HK-2 (cell line): ENCODE measurements around the gene QKI.

Experiments
- DNase-seq: peaks from one replicate; pipeline ENCODE4 v3.0.0-alpha.2; 2018; ENCODE audit not compliant: unreplicated experiment

The QKI gene

DNA sequence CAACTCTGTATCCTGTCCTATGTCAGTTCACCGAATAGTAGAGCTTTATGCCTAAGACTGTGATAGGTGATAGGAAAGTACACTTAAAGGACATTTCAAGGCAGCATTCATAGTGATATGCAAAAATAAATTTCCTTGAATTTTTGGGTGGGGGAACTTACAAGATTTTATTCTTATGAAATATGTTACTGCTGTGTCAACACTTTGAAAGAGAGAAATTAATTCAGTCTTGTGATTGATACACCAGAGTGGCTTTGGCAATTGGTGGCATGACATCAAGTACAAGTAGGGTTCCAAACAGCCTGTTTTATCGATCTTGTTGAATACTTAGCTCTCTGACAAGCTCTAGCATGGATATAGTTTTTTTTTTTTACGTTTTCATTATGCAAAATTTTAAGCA is 72.3 kb downstream of the QKI start:
- DNase-seq = no peak

DNA sequence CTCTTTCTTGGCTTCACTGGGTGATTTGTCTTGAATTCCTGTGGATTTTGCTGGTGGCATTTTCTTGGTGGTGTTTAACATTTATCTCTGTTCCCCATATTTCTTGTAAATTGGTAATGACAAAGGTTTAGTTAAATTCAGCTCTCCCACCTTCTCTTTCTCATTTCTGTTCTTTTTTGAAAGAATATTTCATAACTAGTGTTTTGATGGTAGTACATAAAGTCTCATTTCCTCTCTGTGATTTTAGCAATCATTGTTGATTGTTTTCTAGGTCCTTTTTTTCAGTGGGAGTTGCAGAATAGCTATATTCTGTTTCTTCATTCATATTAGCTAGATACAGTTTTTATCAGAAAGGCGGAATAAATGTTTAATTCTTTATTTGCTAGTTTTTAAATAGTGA is 73.1 kb downstream of the QKI start:
- DNase-seq = no peak

DNA sequence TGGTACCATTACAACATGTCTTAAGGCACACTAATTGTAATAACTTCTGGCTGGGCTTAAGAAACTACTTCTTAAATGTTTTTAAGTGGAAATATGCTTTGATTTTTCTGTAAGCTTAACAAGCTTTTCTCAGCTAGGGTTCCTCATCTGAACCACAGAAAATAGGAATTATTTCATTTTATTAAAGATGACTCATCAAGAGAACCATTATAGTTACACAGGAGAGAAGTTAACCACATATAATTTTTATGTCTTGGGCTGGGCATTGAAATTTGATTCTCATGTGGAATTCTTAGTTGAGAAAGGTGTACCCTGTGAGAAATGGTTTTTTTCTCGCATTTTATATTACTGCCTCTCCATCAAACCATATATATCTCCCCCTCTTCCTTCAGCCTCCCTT is 75.1 kb downstream of the QKI start:
- DNase-seq = no peak

DNA sequence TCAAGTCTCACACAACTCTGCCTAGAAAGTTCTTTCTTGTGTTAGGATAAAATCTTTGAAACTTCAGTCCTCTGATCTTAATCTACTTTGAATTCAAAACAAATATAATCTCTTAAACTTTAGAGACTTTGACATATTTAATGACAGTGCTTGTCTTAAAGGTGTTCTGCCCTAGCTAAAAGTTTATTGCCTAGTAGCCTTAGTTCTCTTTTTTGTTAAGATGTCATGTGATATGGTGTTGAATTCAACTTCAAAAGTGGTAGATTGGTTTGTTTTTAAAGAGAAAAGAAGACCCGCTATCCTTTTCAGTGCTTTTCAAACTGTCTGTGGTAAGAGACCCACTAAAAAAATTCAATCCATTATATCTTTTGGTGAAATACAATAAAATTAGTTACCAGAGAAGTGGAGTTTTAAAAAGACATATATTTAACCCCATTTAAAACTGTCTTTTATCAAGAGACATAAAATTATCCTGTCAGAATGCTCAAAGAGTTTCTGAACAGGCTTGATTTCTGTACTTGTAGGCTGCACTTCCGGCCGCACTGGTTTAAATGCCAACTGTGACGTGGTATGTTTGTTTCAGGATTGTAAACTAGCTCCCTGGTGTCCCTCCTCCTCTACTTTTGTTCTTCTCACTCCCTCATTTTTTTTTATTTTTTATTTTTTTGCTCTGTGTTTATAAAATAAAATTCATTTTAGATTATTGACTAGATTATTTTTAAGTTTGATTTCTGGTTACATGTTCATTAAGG is 76.5 kb downstream of the QKI start:
- no peak for DNase-seq

DNA sequence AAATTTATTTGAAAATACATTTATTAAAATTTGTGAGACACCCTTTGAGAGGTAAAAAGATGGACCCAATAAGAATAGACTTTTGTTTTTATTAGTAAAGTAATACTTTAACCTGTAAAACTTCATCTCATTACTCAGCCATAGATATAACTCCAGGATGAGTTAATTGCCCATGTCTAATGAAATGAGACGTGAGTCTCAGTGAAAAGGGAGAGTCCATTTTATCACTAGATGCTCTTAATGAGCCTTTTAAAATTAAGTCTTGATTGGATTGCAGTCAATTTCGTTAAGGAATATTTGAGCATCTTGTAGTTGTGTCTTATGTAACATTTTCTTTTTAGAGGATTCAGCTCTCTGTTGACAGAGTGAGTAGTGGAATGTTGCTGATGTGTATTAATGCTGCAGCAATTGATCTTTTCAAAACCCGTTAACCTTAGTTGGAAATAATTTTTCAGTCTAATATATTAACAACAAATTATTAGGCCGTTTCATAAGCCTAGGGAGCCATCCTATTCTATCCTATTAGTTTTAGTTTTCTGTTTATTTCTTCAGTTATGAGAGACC is 77.3 kb downstream of the QKI start:
- DNase-seq = no peak

DNA sequence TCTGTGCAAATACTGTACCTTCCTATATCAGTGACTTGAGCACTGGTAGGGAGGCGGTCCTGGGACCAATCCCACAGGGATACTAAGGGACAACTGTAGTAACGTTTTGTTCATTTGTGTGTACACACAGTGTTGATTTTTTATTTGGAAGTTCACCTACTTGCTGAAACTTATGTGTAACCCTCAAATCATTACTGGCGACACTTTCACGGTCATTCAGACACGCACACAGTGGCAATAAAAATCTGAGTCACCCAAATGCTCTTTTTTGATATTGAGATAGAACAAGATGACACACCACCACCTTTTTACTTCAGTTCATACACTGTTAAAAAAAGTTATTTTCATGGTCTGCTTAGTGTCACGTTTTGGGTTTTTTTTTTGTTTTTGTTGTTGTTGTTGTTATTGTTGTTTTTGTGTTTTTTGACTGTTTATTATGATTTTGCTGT is 79.8 kb downstream of the QKI start:
- no peak for DNase-seq

DNA sequence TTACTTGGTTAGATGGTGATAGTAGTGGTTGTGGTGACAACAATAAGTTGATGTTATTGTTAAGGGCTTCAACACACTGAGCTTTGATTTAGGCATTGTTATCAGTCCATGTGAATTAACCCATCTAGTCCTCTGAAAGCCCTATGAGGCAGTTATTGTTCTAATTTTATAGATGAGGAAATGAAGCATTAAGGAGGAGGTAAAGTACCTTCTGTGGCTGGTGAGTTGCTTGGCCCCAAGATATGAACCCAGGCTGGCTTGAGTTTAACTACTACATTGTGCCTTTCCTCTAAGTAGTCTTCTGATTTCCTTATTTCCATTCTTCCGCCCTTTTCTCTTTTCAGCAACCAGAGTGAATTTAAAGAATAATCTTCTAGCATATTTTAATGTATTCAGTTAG is 81.7 kb downstream of the QKI start:
- no peak for DNase-seq

DNA sequence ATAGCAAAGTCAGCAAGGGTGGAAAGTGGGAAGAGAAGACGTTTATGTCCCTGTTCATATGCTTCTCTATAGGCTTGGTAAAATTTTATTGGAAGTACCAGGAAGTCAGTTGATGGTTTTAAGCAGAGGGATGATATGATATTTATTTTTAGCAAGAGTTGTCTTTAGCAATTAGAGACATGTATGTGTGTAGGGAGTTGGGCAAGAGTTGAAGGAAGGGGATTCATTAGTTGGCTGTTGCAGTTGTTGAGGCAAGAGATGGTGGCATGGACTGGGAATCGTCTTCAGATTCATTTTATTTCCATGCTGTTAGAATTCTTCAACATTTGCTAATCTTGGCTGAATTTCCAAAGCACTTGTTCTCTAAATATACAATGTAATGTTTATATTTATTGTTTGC is 85.6 kb downstream of the QKI start:
- no peak for DNase-seq

DNA sequence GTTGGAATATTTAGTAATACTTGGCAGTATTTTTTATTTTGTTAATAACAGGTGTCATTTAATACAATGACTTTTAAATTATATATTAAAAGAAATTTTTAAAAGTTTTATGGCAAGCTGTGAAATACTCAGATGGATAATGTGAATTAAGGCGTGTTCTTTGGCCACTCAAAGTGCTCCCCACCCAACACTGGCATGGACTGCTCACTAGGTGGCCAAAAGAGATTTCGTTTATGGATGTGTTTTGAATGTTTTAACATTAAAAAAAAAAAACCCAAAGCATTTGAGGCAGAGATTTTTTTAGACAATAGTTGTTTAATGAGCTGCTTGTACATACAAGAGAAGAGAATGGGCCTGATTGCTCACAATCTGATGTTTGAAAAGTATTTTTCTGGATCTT is 86.5 kb downstream of the QKI start:
- no peak for DNase-seq

DNA sequence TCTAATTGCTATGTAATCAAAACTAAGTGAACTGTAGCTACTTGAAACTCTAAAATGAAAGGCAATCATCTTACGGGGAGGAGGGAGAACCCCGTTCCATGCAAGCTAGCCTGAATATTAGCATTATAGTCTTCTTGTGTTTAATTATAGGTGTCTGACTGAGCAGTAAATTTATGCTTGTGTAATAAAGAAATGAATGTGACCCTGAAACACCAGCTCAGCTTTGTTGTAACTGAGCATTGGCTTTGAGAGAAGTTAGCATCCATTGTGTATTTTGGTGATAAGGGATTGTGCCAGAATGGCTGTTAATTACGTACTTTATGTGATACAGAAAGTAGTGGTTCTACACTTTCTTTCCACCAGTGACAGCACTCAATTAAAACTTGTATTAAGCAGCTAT is 86.9 kb downstream of the QKI start:
- DNase-seq = no peak

DNA sequence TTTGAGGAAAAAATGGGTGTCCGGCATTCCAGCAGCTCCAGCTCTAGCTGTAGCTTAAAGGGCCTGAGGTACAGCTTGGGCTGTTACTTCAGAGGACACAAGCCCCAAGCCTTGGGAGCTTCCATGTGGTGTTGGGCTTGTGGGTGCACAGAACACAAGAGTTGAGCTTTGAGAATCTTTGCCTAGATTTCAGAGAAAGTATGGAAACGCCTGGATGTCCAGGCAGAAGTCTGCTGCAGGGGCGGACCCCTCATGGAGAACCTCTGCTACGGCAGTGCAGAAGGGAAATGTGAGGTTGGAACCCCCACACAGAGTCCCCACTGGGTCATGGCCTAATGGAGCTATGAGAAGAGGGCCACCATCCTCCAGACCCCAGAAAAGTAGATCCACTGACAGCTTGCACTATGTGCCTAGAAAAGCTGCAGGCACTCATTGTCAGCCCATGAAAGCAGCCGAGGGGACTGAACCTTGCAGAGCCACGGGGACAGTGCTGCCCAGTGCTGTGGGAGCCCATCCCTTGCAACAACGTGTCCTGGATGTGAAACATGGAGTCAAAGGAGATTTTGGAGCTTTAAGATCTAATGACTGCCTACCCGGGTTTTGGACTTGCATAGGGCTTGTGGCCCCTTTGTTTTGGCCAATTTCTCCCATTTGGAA is 90.6 kb downstream of the QKI start:
- no peak for DNase-seq

DNA sequence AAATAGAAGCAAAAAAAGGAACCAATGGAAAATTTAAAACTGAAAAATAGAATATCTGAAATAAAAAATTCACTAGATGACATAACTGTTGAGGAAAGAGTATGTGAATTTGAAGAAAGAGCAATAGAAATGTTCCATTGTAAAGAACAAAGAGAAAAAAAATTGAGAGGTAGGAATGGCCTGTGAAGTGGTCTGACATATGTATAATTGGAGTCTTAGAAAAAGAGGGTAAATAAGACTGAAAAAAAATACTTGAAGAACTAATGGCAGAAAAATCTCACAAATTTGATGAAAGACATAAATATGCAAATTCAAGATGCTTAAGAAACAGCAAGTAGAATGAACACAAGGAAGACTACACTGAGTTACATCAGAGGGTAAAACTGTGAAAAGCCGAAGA is 93.4 kb downstream of the QKI start:
- DNase-seq = no peak

DNA sequence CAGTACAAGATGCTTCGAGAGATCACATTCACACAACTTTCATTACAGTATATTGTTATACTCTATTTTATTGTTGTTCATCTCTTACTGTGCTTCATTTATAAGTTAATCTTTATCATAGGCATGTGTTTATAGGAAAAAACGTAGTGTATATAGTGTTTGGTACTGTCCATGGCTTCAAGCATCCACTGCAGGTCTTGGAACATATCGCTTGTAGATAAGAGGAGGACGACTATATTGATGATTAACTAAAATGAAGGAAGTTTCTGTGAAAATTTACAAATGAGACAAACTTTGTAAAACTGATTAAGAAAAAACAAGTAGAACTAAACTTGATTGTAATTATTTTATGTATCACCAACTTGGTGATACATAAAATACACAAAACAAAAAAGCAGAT is 98.5 kb downstream of the QKI start:
- DNase-seq = no peak

DNA sequence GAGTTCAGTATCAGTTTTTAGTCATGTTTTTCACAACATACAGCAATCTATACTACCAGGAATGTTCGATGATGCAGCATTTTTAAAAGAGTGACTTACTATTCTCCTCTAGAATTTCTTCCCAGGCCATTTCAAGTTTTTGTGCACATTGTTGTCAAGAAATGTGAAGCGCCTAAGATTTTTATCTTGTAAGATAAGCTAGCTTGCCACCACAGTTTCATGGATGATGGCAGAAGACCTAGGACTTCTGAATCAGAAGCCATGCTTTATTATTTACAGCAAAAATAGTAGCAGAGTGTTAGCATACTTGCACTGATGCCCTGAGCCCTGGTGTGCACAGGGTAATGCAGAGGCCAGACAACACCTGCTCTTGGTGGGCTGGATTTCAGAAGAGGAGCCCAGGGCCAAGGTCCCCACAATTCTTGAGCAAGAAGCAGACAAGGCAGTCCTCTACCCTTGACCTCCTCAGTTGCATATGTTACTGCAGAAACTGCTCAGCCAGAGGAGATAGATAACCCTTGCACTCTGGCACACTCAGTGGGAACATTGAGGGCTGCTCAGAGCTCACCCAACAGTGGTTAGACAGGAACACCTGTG is 99.2 kb downstream of the QKI start:
- no peak for DNase-seq

DNA sequence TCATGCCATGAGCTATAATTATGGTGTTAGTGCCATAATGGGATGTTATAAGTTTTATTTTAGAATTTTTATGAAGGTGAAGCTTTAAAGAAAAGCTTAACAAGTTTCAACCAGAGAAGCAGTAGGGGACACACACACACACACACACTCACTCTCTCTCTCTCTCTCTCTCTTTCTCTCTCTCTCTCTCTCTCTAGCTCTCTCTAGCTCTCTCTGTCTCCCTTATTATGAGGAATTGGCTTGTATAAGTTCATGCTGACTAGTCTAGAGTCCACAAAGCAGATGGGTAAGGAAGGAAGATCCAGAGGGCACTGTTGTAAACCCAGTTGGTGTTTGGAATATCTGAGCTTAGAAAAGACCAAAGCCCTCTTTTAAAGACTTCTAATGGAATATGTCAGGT is 102.4 kb downstream of the QKI start:
- no peak for DNase-seq

DNA sequence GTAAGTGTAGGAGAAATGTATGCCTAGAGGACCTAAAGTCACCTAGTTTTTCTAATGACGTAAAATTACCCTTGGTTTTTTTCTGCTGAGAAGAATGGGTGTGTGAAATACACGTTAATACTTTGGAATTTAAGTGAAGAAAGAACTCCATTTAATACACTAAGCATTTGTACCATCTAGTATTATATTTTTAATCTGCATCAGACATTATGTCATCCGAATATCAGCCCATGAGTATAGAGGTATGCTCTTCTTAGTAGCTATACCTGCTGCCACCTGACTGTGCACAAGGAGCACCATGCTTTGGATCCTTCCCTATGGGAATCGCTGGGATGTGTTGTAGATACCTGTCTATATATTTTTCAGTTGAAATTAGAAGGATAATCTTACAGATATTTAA is 106.4 kb downstream of the QKI start:
- no peak for DNase-seq

DNA sequence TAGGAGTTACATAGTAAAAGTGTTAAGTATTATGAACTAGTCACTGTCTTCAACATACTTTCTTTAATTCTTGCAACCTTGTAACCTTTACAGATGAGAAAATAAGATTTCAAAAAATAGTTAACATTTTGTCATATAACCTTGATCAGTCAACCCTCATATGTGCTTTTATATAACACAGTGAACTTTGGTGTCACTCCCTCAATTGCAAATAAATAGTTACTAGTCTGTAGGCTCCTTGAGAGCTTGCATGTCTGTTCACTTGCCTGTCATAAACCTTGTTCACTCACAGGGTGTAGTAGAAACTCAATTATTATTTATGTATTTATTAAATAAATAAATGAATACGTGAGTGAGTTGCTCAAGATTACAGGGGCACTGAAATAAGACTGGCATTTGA is 107.5 kb downstream of the QKI start:
- no peak for DNase-seq

DNA sequence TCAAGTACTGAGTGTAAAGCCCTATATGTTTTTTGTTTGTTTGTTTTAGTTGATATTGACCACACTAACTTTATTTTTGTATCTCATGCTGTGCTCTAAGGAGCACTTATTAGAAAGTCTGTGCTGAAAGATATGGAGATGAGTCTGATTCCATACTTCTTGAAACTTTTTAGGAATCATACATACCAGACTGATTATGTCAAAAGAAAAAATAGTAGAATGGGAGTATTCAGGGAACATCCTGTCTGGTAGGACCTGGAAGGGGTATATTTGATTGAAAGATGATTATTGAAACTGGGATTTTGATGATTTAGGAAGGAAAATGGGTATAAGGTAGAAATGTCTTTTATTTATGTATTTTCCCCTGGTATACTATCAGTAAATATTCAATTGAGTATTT is 111.4 kb downstream of the QKI start:
- DNase-seq = no peak

DNA sequence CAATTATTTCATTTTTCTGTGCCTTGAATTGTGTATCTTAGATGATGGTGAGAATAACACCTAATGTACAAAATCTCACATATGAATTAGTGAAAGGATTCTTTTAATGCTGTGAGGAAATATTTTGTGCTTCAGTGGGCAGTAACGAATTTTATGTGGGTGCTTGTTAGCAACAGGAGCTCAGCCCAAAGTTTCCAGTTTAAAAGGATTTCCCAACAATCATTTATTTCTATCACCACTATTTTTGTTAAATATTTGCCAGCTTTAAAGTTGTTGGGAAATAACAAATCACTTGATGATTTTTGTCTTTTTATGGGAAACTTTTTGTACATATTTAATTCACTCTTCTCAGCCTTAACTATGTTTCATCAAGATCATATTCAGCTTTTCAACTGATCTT is 111.8 kb downstream of the QKI start:
- DNase-seq = no peak

DNA sequence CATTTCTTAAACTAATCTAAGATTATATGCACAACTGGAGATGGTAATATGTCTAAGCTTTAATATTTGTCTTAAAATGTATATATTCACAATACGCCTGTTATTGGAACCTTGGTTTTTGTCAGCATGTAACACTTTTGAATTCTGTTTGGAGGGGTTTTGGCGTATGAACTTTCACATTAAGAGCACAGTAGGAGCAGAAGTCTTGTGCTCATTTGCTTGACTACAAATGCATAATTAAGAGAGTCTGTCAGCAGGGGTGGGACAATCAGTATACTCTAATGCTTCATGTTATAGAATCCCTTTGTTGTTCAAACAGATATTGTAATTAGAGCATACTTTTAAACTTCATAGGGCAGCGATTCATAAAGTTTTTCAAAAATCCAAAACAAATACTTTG is 112.8 kb downstream of the QKI start:
- no peak for DNase-seq

DNA sequence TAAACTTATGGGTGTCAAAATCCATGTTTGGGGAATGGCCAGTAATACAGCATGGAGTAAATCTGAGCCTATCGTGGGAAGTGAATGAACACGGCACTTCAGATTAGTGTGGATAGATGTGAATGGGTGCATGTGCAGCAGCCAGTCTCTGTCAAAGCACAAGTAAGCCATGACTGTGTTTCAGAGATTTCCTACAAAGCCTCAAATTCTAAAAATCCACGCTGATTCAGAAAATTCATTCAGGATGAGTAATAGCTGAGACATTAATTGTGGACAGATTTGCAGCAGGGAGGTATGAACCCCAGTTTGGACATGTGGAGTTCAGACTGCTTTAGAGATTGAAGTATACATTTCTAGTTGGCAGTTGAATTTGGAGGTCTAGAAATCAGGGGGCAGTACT is 115.1 kb downstream of the QKI start:
- DNase-seq = peak; percentile 24

DNA sequence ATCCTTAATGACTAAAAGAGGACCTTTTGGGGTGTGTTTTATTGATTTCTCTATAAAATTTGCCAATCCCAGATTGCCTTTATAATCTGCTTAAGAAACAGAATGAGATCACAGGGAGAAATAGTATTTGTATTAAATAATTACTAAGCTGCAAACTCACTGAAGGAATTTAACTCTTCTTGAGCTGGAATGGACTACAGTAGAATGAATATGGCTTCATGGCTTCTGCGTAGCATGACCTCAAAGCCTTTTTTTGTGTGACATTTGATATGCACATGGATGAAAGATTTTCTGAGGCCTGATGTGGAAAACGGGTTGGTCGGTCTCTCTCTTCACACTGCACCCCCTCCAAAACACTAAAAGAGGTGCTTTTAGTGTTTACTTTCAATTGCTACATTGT is 115.9 kb downstream of the QKI start:
- no peak for DNase-seq

DNA sequence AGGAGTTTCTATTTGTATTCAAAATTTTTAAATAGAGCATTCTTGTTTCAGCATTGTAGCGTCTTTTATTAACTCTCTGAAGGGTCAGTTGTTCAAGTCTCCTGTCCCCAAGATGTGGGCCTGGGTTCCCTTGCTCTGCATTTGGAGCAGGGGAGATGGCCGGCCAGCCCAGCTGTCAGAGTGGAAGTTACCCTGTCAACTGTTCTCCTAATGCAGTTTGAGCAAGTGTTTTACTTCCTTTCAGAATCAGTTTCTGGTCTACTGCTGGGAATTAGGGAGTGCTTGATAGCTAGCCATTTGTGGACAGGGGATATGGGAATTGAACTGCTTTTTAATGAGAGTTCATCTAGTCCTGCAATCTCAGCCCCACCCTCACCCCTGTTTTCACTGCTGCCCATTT is 116.6 kb downstream of the QKI start:
- no peak for DNase-seq
